GM10847 (cell line): ENCODE data around the gene DBT.

Experiments used
- POLR2A ChIP-seq: IDR thresholded peaks from 2 replicates; pipeline ENCODE4 v1.6.1; 2011; ENCODE audit not compliant: insufficient read length; ENCODE audit errors: extremely low read depth

DBT gene

GRCh38 chr1:100215101-100215500 lies 34.5 kb downstream of the DBT start:
- no peak for TF ChIP-seq POLR2A

GRCh38 chr1:100213141-100213540 lies 36.5 kb downstream of the DBT start:
- TF ChIP-seq POLR2A: no peak

GRCh38 chr1:100206301-100206700 lies 43.3 kb downstream of the DBT start:
- TF ChIP-seq POLR2A: no peak

- TF ChIP-seq POLR2A: no peak
Observed at GRCh38 chr1:100198596-100198995, 51.0 kb downstream of the DBT start.

GRCh38 chr1:100188617-100189016 lies 61.0 kb downstream of the DBT start:
- TF ChIP-seq POLR2A: no peak

GRCh38 chr1:100187912-100188311 lies 61.7 kb downstream of the DBT start:
- TF ChIP-seq POLR2A: no peak

GRCh38 chr1:100184536-100184935 lies 65.1 kb downstream of the DBT start:
- TF ChIP-seq POLR2A: no peak

- TF ChIP-seq POLR2A: no peak
Observed at GRCh38 chr1:100183370-100183769, 66.3 kb downstream of the DBT start.

GRCh38 chr1:100178091-100178490 lies 71.5 kb downstream of the DBT start, which contains the start of gene LRRC39:
TSS of gene LRRC39 (minus strand) at chr1:100178256. CDS start at chr1:100168516, 9,740 bp downstream.
- TF ChIP-seq POLR2A: no peak

GRCh38 chr1:100177295-100178041 lies 72.2 kb downstream of the DBT start:
- TF ChIP-seq POLR2A: no peak

GRCh38 chr1:100168051-100168450 lies 81.6 kb downstream of the DBT start:
- no peak for TF ChIP-seq POLR2A

GRCh38 chr1:100164702-100165101 lies 84.9 kb downstream of the DBT start:
- no peak for TF ChIP-seq POLR2A

- TF ChIP-seq POLR2A: no peak
Observed at GRCh38 chr1:100164216-100164615, 85.4 kb downstream of the DBT start.

- TF ChIP-seq POLR2A: no peak
Observed at GRCh38 chr1:100162881-100163280, 86.8 kb downstream of the DBT start.

- no peak for TF ChIP-seq POLR2A
Observed at GRCh38 chr1:100152271-100152670, 97.4 kb downstream of the DBT start.

GRCh38 chr1:100151679-100152078 lies 98.0 kb downstream of the DBT start:
- no peak for TF ChIP-seq POLR2A

- no peak for TF ChIP-seq POLR2A
Observed at GRCh38 chr1:100147875-100148274, 101.8 kb downstream of the DBT start.
